Kidney (tissue), 14 donors: ENCODE measurements around the gene FAM3C. TPM values are rescaled to one million over a fixed set of nuclear protein-coding genes. Genes with fewer than 3 reads are reported as not detected.

Source experiments
- DNase-seq, 5 donors: peaks; one replicate each; pipeline ENCODE4 v3.0.0-alpha.2; 2013 to 2020
- FAIRE-seq: peaks from 2 replicates; lab custom pipeline; 2012; peaks lifted over from hg19 to GRCh38; lab: Jason Lieb, UNC
- H3K27ac ChIP-seq, 2 donors: one replicate each; pipeline ENCODE4 v1.7.0; 2013; ENCODE audit warnings: low read depth in 2 of 2, low read length in 2 of 2, inconsistent platforms in 1 of 2
- H3K27me3 ChIP-seq: one replicate; pipeline ENCODE4 v1.7.1; 2013; ENCODE audit warnings: low read length, inconsistent platforms; ENCODE audit not compliant: control insufficient read depth, insufficient read depth
- H3K36me3 ChIP-seq, 3 donors: one replicate each; pipeline versions ENCODE4 v1.7.0 to v1.7.1; 2013; ENCODE audit warnings: low read length in 3 of 3, control low read depth in 1 of 3, inconsistent platforms in 1 of 3; ENCODE audit not compliant: insufficient read depth in 3 of 3, control insufficient read depth in 2 of 3
- H3K4me1 ChIP-seq, 3 donors: one replicate each; pipeline versions ENCODE4 v1.7.0 to v1.7.1; 2013; ENCODE audit warnings: low read length in 3 of 3, inconsistent platforms in 1 of 3, low read depth in 1 of 3; ENCODE audit not compliant: control insufficient read depth in 2 of 3, insufficient read depth in 2 of 3
- H3K4me3 ChIP-seq, 3 donors: one replicate each; pipeline versions ENCODE4 v1.7.0 to v1.8.1; 2013; ENCODE audit warnings: low read length in 3 of 3, control low read depth in 1 of 3, inconsistent platforms in 1 of 3
- H3K9ac ChIP-seq, 3 donors: one replicate each; pipeline versions ENCODE4 v1.7.0 to v1.7.1; 2013; ENCODE audit warnings: low read length in 3 of 3, control low read depth in 1 of 3, inconsistent platforms in 1 of 3
- H3K9me3 ChIP-seq, 3 donors: one replicate each; pipeline versions ENCODE4 v1.7.0 to v1.7.1; 2013; ENCODE audit warnings: low read length in 3 of 3, control low read depth in 1 of 3, inconsistent platforms in 1 of 3; ENCODE audit not compliant: control insufficient read depth in 2 of 3, insufficient read depth in 1 of 3
- intact Hi-C: fragments of 100-400 bp; cut with DNase I; formaldehyde crosslinking; loops from one replicate; pipeline ENCODE4 v1.11.1; 2022
- polyA plus RNA-seq: library from polyadenylated mRNA; stranded (reverse); fragments of 350-450 nt; fragmentation: Illumina TruSeq; extraction: RNeasy Lipid Tissue Mini Kit (QIAGEN cat#74804); gene quantifications from one replicate; pipeline ENCODE4 v1.2.3, GENCODE V29; 2014; ENCODE audit warnings: low read depth, low replicate concordance; ENCODE audit not compliant: insufficient read depth
- total RNA-seq: library from RNA; stranded (reverse); fragmentation: NEBNext Ultra II Directional; extraction: Animal tissue kit (Norgen Biotek cat#: 25700); gene quantifications from one replicate; pipeline ENCODE4 v1.2.1, GENCODE V29; 2021
- TF ChIP-seq, protein P1 (sequence below): IDR thresholded peaks from 3 replicates; pipeline ENCODE4 v1.5.1; 2012; ENCODE audit warnings: mild to moderate bottlenecking, moderate library complexity, borderline replicate concordance; ENCODE audit not compliant: insufficient read depth; ENCODE audit errors: extremely low read depth
- donor health status: control.
- donor health status: control.
- donor health status: control.
- donor health status: control.
- donor health status: control.
- donor health status: DM: yes; HTN: yes; CAD: no.
- donor health status: Normal renal cell carcinoma (clear cell type).

Gene FAM3C
- total and polyA plus RNA-seq, 2 donors from 2014 or later = 49.5 to 82.6 TPM

DNA sequence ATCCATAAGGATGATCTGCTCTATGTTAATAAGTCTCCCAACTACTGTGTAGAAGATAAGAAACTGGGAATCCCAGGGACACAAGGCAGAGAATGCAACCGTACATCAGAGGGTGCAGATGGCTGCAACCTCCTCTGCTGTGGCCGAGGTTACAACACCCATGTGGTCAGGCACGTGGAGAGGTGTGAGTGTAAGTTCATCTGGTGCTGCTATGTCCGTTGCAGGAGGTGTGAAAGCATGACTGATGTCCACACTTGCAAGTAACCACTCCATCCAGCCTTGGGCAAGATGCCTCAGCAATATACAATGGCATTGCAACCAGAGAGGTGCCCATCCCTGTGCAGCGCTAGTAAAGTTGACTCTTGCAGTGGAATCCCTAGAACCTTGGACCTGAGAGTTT, 57.0 kb downstream of the FAM3C start:
- peaks cover 11% of the 10 kb centered on the region for H3K27me3 ChIP-seq
- intact Hi-C loops = no loop called here
- H3K9me3 ChIP-seq = no peaks in the 10 kb centered on the region
- no peaks in the 10 kb centered on the region for H3K4me1 ChIP-seq
- FAIRE-seq = no peak
- DNase-seq = no peak
- no peak overlapping the region for H3K9ac ChIP-seq
- TF ChIP-seq, protein P1, sequence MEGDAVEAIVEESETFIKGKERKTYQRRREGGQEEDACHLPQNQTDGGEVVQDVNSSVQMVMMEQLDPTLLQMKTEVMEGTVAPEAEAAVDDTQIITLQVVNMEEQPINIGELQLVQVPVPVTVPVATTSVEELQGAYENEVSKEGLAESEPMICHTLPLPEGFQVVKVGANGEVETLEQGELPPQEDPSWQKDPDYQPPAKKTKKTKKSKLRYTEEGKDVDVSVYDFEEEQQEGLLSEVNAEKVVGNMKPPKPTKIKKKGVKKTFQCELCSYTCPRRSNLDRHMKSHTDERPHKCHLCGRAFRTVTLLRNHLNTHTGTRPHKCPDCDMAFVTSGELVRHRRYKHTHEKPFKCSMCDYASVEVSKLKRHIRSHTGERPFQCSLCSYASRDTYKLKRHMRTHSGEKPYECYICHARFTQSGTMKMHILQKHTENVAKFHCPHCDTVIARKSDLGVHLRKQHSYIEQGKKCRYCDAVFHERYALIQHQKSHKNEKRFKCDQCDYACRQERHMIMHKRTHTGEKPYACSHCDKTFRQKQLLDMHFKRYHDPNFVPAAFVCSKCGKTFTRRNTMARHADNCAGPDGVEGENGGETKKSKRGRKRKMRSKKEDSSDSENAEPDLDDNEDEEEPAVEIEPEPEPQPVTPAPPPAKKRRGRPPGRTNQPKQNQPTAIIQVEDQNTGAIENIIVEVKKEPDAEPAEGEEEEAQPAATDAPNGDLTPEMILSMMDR = no peak
- no peak overlapping the region for H3K27ac ChIP-seq
- H3K36me3 ChIP-seq = peaks cover 0 to 2% (median 0%) of the 10 kb centered on the region in 3 donors
- no peak overlapping the region for H3K4me3 ChIP-seq

DNA sequence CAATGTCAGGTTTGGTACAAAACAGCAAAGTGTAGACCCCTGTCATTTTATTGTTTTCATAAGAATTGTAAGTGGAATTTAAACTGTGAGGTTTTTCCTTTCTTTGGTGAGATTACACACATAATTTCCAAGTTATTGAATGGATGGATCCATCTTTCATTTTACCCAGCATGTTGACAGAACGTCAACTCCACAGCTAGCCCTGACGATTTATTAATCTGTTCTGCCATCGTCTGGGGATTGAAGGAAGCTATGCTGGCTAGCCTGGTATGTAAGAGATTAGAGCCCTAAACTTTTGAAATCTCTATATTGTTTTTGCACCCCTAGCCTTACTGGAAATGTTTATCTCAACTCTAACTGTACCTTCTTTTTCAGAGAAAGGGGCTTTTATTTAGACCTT, 58.7 kb downstream of the FAM3C start:
- intact Hi-C loops = no loop called here
- H3K27ac ChIP-seq = no peak overlapping the region
- H3K9me3 ChIP-seq = no peaks in the 10 kb centered on the region
- no peaks in the 10 kb centered on the region for H3K4me1 ChIP-seq
- H3K9ac ChIP-seq = no peak overlapping the region
- H3K4me3 ChIP-seq = no peak overlapping the region
- no peak for DNase-seq
- peaks cover 12% of the 10 kb centered on the region for H3K27me3 ChIP-seq
- TF ChIP-seq, protein P1 = no peak
- H3K36me3 ChIP-seq = peaks cover 0 to 2% (median 0%) of the 10 kb centered on the region in 3 donors
- FAIRE-seq = no peak

DNA sequence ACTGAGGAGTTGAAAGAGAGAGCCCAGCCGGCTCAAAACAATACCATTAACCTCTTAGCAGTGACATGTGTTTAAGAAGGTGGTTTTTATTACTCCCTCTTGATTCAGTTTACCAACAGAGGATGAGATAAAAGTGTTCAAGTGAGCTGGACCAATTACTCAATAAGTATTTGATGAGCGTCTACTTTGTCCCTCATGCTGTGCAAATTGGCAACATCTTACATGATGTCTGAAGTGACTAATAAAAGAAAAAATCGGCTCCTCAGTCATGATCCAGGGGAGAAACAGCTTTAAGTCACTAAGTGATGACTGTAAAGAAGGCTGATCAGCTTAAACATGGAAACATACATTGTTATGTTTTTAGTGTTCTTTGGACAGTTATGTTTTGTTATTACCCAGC, 59.5 kb downstream of the FAM3C start:
- Histone ChIP-seq H3K9ac (no peak overlapping the region), H3K9me3 (no peaks in the 10 kb centered on the region), H3K27ac (no peak overlapping the region), H3K36me3 (peaks cover 0 to 2% (median 0%) of the 10 kb centered on the region in 3 donors), H3K4me1 (no peaks in the 10 kb centered on the region), H3K27me3 (peaks cover 20% of the 10 kb centered on the region), H3K4me3 (no peak overlapping the region)
- TF ChIP-seq, protein P1 = no peak
- intact Hi-C loops = no loop called here
- FAIRE-seq (no peak), DNase-seq (no peak)

DNA sequence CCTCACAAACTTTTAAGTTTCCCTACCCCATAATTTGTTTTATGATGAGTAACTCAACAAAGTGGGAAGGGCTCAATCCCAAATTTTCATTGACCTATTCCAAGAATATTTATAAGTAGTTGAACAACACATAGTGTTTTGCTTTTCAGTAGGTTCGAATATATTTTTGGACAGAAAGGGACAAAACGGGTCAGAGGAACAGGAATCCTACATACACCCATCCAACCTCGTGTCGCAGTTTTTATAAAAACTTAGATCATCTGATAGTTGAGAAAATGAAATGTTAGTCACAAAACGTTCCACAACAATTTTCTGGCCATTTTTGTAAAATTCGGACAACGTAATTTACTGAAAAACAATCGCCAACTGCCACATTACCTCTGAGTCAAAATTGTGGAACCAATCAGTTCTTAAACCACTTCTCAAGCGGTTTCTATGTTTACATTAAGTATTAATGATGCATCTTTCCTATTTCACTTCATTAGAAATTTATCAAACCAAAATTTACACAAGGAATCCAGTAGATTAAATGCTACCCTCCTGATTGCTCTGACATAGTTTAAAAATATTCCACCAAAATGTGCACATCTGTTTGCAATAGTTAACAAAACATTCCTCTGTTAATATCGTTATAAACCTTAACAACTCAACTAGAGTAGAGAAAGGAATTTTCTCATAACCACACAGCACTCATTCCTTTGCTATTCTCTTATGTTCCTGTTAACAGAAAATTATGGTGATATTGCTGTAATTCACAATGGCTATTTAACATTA, 61.0 kb downstream of the FAM3C start:
- FAIRE-seq = no peak
- intact Hi-C loops = no loop called here
- Histone ChIP-seq H3K9ac (no peak overlapping the region), H3K27ac (no peak overlapping the region), H3K4me3 (no peak overlapping the region), H3K9me3 (no peaks in the 10 kb centered on the region), H3K4me1 (peaks cover 0 to 3% (median 0%) of the 10 kb centered on the region in 3 donors), H3K27me3 (peaks cover 32% of the 10 kb centered on the region), H3K36me3 (peaks cover 0 to 2% (median 0%) of the 10 kb centered on the region in 3 donors)
- no peak for DNase-seq
- TF ChIP-seq, protein P1 = no peak
